Coronary artery (tissue), 2 donors: ENCODE data around the gene MTFR1L.

Experiments
- DNase-seq: peaks from one replicate; pipeline ENCODE4 v3.0.0-alpha.2; 2017; ENCODE audit warnings: low spot score
- H3K27ac ChIP-seq, 2 donors: fragments of 200-600 bp; sonication (generic); one replicate each; pipeline ENCODE4 v1.5.1; 2016 to 2019
- H3K4me3 ChIP-seq: fragments of 200-600 bp; sonication (generic); 2 replicates; pipeline ENCODE4 v1.5.1; 2016; ENCODE audit warnings: mild to moderate bottlenecking, moderate library complexity
- TF ChIP-seq, protein P1 (sequence below): fragments of 200-600 bp; sonication (generic); IDR thresholded peaks from one replicate; pipeline ENCODE4 v1.5.1; 2019; ENCODE audit warnings: antibody characterized with exemption

Gene MTFR1L

GRCh38 chr1:25858494-25858893 lies 38.7 kb downstream of the MTFR1L start:
- TF ChIP-seq, protein P1, sequence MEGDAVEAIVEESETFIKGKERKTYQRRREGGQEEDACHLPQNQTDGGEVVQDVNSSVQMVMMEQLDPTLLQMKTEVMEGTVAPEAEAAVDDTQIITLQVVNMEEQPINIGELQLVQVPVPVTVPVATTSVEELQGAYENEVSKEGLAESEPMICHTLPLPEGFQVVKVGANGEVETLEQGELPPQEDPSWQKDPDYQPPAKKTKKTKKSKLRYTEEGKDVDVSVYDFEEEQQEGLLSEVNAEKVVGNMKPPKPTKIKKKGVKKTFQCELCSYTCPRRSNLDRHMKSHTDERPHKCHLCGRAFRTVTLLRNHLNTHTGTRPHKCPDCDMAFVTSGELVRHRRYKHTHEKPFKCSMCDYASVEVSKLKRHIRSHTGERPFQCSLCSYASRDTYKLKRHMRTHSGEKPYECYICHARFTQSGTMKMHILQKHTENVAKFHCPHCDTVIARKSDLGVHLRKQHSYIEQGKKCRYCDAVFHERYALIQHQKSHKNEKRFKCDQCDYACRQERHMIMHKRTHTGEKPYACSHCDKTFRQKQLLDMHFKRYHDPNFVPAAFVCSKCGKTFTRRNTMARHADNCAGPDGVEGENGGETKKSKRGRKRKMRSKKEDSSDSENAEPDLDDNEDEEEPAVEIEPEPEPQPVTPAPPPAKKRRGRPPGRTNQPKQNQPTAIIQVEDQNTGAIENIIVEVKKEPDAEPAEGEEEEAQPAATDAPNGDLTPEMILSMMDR: no peak
- no peak for DNase-seq
- Histone ChIP-seq H3K27ac (no peak overlapping the region), H3K4me3 (peak overlapping the region; percentile 61)

GRCh38 chr1:25858906-25859789 lies 39.4 kb downstream of the MTFR1L start, which contains the start of gene AUNIP:
TSS of gene AUNIP (minus strand) at chr1:25859457. CDS start at chr1:25859357, 100 bp downstream.
- DNase-seq: peak; percentile 87
- peak within 1 kb of the TSS; percentile 61 for H3K4me3 ChIP-seq

DNA sequence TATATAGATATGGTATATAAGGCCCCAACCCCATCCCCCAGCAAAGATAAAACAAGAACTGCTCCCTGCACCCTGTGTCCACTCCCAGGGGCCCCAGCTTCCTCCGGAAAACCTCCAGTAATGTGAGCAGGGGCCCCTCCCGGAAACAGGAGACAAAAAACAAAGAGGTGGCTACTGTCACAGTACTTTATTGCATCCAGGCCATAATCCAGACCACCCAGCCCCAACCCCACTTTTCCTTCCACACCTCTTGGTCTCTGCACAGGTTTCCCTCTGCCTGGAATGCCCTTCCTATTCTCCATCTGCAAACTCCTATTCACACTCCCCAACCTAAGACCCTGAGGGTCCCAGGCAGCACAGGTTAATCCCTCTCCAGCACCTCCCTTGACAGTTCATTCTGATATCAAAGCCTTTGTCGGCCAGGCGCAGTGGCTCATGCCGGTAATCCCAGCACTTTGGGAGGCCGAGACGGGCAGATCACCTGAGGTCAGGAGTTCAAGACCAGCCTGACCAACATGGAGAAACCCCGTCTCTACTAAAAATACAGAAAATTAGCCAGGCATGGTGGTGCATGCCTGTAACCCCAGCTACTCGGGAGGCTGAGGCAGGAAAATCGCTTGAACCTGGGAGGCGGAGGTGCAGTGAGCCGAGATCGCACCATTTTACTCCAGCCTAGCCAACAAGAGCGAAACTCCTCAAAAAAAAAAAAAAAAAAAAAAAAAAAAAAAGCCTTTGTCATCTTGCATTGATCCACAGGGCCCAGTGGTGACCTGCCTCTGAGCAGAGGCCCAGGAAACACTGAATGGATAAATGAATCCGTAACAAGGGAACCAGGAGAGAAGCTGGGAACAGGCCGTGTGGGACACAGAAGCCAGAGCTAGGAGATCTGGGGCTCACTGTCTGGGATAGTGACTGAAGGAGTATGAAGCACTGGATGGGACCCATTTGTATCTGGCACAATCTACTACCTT lies 41.8 kb downstream of the MTFR1L start:
- H3K4me3 ChIP-seq: no peak overlapping the region
- DNase-seq: no peak
- TF ChIP-seq, protein P1: no peak
- peak overlapping the region in 1 of 2 donors; percentile 7 for H3K27ac ChIP-seq

More at GRCh38 chr1:25858906-25859789, 39.4 kb downstream of the MTFR1L start, which contains the start of gene AUNIP:
- H3K27ac ChIP-seq: peak within 1 kb of the TSS; percentile 49
- TF ChIP-seq, protein P1: no peak

- no peak for DNase-seq
- TF ChIP-seq, protein P1: no peak
- Histone ChIP-seq H3K4me3 (no peak overlapping the region), H3K27ac (no peak overlapping the region)
Observed at GRCh38 chr1:25862785-25863485, 43.2 kb downstream of the MTFR1L start.

DNA sequence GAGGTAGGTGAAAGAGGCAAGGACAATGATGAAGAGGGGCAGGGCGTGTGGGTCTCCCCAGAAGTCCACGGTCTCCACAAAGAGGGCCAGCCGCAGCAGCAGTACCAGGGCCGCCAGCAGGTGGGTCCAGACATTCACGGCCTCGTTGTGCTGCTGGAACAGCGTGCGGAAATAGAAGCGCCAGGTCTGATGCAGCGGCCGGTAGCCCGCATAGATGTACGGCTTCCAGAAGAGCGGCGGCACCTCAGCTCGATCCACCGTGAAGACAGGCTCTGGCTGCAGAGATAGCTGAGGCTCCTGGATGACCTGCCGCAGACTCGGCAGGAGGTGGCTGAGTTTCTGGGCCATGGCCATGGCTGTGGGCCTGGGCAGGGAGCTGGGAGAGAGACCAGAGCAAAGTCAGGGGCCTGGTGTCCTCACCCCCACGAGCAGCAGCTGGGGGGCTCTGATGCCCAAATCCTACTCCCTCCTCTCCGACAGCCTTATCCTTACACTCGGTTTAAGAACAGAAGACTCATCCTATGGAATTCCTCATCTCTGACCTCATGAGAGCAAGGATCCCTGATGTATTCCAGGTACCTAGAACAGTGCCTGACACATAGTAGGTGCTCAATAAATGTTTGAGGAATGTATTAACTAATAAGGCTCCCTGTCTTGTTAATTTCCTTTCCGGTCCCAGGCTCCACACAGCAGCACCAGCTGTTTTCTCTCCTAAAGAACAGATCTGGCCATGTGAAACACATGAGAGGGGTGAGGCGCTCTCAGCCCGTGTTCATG lies 43.9 kb downstream of the MTFR1L start:
- TF ChIP-seq, protein P1: no peak
- DNase-seq: no peak
- Histone ChIP-seq H3K27ac (no peak overlapping the region), H3K4me3 (no peak overlapping the region)

DNA sequence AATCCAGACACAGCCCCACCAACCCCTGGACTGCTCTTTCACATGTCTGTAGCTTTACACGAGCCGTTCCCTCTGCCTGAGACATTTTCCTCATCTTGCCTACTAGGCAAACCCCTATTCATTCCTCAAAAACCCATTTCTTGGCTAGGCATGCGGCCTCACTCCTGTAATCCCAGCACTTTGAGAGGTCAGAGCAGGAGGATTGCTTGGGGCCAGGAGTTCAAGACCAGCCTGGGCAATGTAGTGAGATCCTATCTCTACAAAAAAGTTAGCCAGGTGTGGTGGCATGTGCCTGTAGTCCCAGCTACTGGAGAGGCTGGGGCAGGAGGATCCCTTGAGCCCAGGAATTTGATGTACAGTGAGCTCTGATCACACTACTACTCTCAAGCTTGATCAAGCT lies 44.7 kb downstream of the MTFR1L start:
- no peak for DNase-seq
- TF ChIP-seq, protein P1: no peak
- no peak overlapping the region for H3K27ac ChIP-seq
- no peak overlapping the region for H3K4me3 ChIP-seq
